H1 (cell line): ENCODE measurements around the gene ARGLU1. TPM values are rescaled to one million over a fixed set of nuclear protein-coding genes. Genes with fewer than 3 reads are reported as not detected.

Source experiments
- JUND ChIP-seq: IDR thresholded peaks from 2 replicates; pipeline ENCODE4 v1.6.1; 2011; ENCODE audit warnings: mild to moderate bottlenecking, improper control_type of control experiment, low read length
- KDM1A ChIP-seq: fragments of 200-600, 300-600 bp; sonication (generic); IDR thresholded peaks from 2 replicates; pipeline ENCODE4 v1.7.1; 2016; ENCODE audit warnings: mild to moderate bottlenecking, low read length, borderline replicate concordance
- SIX5 ChIP-seq: IDR thresholded peaks from 2 replicates; pipeline ENCODE4 v1.6.1; 2011; ENCODE audit warnings: mild to moderate bottlenecking, low read depth, low read length
- SP4 ChIP-seq: IDR thresholded peaks from 2 replicates; pipeline ENCODE4 v1.6.1; 2012; ENCODE audit warnings: low read length, inconsistent platforms
- TEAD4 ChIP-seq: IDR thresholded peaks from 2 replicates; pipeline ENCODE4 v1.6.1; 2012; ENCODE audit warnings: low read depth, low read length, inconsistent platforms, mixed read lengths
- polyA plus RNA-seq, 7 experiments: library from polyadenylated mRNA; depleted of rRNA in 3 of 7; stranded (reverse) in 5 of 7; unstranded in 2 of 7; fragments of >200 nt in 5 of 7; fragments of 200-250 nt in 2 of 7; gene quantifications; 1 replicate in 5 of 7; 2 replicates in 1 of 7; 4 replicates in 1 of 7; pipeline versions ENCODE4 v1.2.1 to v1.2.3, GENCODE V29; 2011 to 2013; ENCODE audit warnings: missing spikeins in 2 of 7, mixed read lengths in 2 of 7
- total RNA-seq: library from RNA; stranded (reverse); fragmentation: NEBNext Ultra II Directional; extraction: Animal tissue kit (Norgen Biotek cat#: 25700); gene quantifications from 2 replicates; pipeline ENCODE4 v1.2.1, GENCODE V29; 2021

Gene ARGLU1
- total and polyA plus RNA-seq, 2 of the 8 experiments (the other 6 are each of a cell fraction or from before 2014, with no cell fraction given), result 47.8 to 84.9 TPM

DNA sequence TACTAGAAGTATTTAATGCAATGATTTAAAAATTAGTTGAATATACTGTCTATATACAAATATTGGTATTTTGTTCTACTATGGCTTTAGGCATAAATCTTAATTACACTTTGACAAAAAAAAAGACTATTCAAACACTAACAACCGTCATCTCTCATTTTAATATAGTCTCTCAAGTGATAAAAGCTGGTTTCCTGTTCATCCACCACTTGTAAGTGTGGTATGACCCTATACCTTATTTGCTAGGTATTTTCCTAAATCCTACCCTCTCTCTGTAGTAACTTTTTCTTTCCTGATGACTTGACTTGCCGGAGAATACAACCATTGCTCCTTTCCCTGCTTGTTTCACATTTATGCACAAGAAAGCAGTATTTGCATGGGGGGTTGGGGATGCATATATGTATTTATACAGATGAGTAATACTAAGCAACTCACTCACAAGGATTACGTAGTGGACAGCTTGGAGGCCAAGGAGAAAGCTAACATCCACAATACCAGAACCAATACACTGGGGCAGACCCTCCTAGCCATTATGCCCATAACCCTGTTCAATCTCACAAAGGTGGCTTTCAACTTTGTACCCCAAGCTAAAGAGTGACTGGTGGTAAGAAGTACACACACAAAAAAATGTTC, 19.8 kb downstream of the ARGLU1 start (continued):
- TF ChIP-seq KDM1A, result no peak
- TF ChIP-seq SP4, result no peak
- no peak for TF ChIP-seq JUND
- TF ChIP-seq SIX5, result no peak
- no peak for TF ChIP-seq TEAD4
